ENCODE results near the gene CEP85L.

CEP85L gene

GRCh38 chr6:118536478-118536877, 114.9 kb downstream of the CEP85L start:
- H3K4me3 ChIP-seq (ENCODE audit: low read depth, low read length): no peak overlapping the region
- no peak overlapping the region for H3K9ac ChIP-seq (ENCODE audit: low read length)
- H3K9me3 ChIP-seq (ENCODE audit: control insufficient read depth, insufficient read depth, low read depth, low read length): no peaks in the 10 kb centered on the region
- no peaks in the 10 kb centered on the region for H3K27me3 ChIP-seq (ENCODE audit: control insufficient read depth, insufficient read depth, low read length)
- no peaks in the 10 kb centered on the region for H3K36me3 ChIP-seq (ENCODE audit: control insufficient read depth, insufficient read depth, low read length)
- no peak overlapping the region for H3K27ac ChIP-seq (ENCODE audit: low read depth, low read length)
- H3K4me1 ChIP-seq (ENCODE audit: control insufficient read depth, insufficient read depth, low read length): no peaks in the 10 kb centered on the region

DNA sequence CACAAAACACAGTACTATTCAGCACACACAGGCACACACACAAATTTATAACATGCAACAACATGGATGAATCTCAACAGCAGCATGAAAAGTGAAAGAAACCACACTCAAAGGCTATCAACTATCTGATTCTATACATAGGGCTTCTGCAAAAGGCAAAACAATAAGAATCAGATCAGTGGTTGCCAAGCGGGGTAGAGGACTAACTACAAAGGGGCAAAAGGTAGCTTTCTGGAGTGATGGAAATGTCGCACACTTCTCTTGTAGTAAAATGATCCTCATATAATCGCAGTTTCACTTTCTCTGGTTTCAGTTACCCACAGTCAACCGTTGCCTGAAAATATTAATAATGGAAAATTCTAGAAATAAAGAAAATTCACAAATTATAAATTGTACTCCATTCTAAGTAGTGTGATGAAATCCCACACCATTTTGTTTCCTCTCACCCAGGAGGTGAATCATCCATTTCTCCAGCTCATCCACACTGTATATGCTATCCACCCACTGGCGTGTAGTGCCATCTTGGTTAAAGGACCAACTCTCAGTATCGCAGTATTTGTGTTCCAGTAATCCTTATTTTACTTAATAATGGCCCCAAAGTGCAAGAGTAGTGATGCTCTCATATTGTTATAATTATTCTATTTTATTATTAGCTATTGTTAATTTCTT, 116.1 kb downstream of the CEP85L start:
- Histone ChIP-seq H3K4me3 (ENCODE audit: low read depth, low read length) (no peak overlapping the region), H3K4me1 (ENCODE audit: control insufficient read depth, insufficient read depth, low read length) (no peaks in the 10 kb centered on the region), H3K27me3 (ENCODE audit: control insufficient read depth, insufficient read depth, low read length) (no peaks in the 10 kb centered on the region), H3K9me3 (ENCODE audit: control insufficient read depth, insufficient read depth, low read depth, low read length) (no peaks in the 10 kb centered on the region), H3K9ac (ENCODE audit: low read length) (no peak overlapping the region), H3K36me3 (ENCODE audit: control insufficient read depth, insufficient read depth, low read length) (no peaks in the 10 kb centered on the region), H3K27ac (ENCODE audit: low read depth, low read length) (no peak overlapping the region)

GRCh38 chr6:118530942-118531341, 120.4 kb downstream of the CEP85L start:
- H3K9ac ChIP-seq (ENCODE audit: low read length): no peak overlapping the region
- no peaks in the 10 kb centered on the region for H3K27me3 ChIP-seq (ENCODE audit: control insufficient read depth, insufficient read depth, low read length)
- no peak overlapping the region for H3K4me3 ChIP-seq (ENCODE audit: low read depth, low read length)
- H3K9me3 ChIP-seq (ENCODE audit: control insufficient read depth, insufficient read depth, low read depth, low read length): no peaks in the 10 kb centered on the region
- no peaks in the 10 kb centered on the region for H3K36me3 ChIP-seq (ENCODE audit: control insufficient read depth, insufficient read depth, low read length)
- no peaks in the 10 kb centered on the region for H3K4me1 ChIP-seq (ENCODE audit: control insufficient read depth, insufficient read depth, low read length)
- no peak overlapping the region for H3K27ac ChIP-seq (ENCODE audit: low read depth, low read length)

- no peak overlapping the region for H3K9ac ChIP-seq (ENCODE audit: low read length)
- H3K27ac ChIP-seq (ENCODE audit: low read depth, low read length): no peak overlapping the region
- H3K36me3 ChIP-seq (ENCODE audit: control insufficient read depth, insufficient read depth, low read length): no peaks in the 10 kb centered on the region
- no peaks in the 10 kb centered on the region for H3K9me3 ChIP-seq (ENCODE audit: control insufficient read depth, insufficient read depth, low read depth, low read length)
- no peak overlapping the region for H3K4me3 ChIP-seq (ENCODE audit: low read depth, low read length)
- H3K4me1 ChIP-seq (ENCODE audit: control insufficient read depth, insufficient read depth, low read length): no peaks in the 10 kb centered on the region; the same call in 1 of the 2 replicates
- no peaks in the 10 kb centered on the region for H3K27me3 ChIP-seq (ENCODE audit: control insufficient read depth, insufficient read depth, low read length)
These were observed 121.6 kb downstream of the CEP85L start for GRCh38 chr6:118529756-118530155.

DNA sequence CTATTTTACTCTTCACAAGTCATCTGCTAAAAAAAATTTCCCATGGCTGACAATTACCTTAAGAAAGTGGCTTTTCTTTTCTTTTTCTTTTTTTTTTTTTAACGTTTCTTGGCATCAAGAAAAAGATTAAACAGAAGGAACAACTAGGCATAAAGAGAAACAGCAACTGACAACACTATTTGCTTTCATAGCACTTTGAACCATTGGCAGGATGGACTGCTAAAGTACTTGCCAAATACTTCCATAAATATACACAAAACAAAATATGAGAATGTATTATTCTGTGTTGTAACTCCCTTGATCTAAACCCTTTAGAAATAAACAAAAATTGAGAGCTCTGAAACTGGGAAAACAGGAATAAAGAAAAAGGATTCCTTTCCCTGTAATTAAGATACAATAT, 123.3 kb downstream of the CEP85L start:
- H3K4me1 ChIP-seq (ENCODE audit: control insufficient read depth, insufficient read depth, low read length): no peaks in the 10 kb centered on the region; the same call in 1 of the 2 replicates
- no peak overlapping the region for H3K9ac ChIP-seq (ENCODE audit: low read length)
- H3K4me3 ChIP-seq (ENCODE audit: low read depth, low read length): no peak overlapping the region
- no peak overlapping the region for H3K27ac ChIP-seq (ENCODE audit: low read depth, low read length)
- no peaks in the 10 kb centered on the region for H3K36me3 ChIP-seq (ENCODE audit: control insufficient read depth, insufficient read depth, low read length)
- H3K27me3 ChIP-seq (ENCODE audit: control insufficient read depth, insufficient read depth, low read length): no peaks in the 10 kb centered on the region
- H3K9me3 ChIP-seq (ENCODE audit: control insufficient read depth, insufficient read depth, low read depth, low read length): no peaks in the 10 kb centered on the region

DNA sequence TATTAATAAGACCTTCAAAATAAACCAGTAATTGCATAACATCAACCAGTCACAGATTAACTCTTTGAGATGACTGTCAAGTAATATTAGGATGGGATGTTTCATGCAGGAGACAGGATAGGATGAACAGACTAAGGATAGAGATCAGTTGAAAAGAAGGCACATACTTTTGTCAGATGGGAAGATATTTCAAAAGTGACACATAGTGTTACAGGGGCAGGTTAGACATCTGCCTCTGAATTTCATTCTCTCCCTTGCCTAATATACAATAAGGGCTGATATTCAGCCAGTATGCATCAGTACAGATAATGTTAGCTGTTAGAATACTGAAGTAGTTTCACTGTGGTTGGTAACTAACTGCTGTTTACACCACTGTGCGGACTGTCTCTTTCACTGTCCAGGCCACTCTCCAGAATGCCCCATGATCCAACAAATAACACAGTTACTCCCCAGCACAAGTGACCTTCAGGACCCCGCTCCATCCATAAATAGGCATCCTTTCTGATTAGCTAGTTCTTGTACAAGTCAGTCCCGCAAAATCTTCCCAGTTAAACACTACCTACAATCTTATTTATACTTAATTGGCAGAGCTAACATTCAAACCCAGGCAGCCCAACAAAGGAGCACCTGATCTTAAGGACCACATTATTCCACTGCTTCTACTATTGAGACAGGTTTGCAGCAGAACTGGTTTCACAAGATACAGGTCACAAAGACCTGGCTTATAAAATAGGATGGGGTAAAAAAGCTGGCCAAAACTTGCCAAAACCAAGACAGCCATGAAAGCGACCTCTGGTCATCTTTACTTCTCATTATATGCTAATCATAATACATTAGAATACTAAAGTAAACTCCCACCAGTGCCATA, 125.2 kb downstream of the CEP85L start:
- Histone ChIP-seq H3K9me3 (ENCODE audit: control insufficient read depth, insufficient read depth, low read depth, low read length) (no peaks in the 10 kb centered on the region), H3K27ac (ENCODE audit: low read depth, low read length) (no peak overlapping the region), H3K36me3 (ENCODE audit: control insufficient read depth, insufficient read depth, low read length) (no peaks in the 10 kb centered on the region), H3K27me3 (ENCODE audit: control insufficient read depth, insufficient read depth, low read length) (no peaks in the 10 kb centered on the region), H3K9ac (ENCODE audit: low read length) (no peak overlapping the region), H3K4me3 (ENCODE audit: low read depth, low read length) (no peak overlapping the region), H3K4me1 (ENCODE audit: control insufficient read depth, insufficient read depth, low read length) (no peaks in the 10 kb centered on the region; the same call in 1 of the 2 replicates)

DNA sequence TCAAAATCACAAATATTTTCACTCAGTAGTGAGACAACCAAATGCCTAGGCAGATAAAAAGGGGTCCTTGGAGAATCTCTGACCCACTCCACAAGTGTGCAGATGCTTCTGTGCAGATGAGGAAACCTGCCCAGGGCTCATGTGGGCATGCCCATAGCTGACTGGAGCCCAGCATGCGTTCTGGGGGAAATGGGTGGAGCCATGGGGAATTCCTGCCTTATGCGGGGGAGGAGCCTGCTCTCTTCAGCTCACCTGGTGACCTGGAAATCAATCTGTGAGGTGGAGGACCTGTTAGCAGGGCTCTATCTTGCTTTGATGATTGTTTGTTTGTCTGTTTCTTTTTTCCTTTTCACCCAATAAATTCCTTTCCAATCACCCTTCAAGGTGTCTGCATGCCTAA, 126.7 kb downstream of the CEP85L start:
- no peaks in the 10 kb centered on the region; the same call in 1 of the 2 replicates for H3K4me1 ChIP-seq (ENCODE audit: control insufficient read depth, insufficient read depth, low read length)

DNA sequence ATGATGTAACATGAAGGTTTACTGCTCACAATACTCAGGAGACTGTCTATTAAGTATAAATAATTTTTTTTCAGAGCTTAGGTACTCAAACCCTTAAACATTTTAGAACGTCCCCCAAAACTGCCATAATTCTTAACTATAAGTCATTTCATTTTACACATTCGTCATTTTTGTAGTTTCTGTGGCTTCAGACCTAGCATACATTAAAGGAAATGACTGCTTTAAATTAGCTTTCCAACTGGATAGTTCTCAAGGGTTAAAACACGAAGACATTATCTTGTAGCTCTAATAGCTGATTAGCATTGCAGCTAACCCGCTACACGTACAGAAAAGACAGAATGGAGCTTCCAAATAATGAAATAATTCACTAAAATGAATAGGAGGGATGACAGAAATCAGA, 128.2 kb downstream of the CEP85L start:
- Histone ChIP-seq H3K36me3 (ENCODE audit: control insufficient read depth, insufficient read depth, low read length) (no peaks in the 10 kb centered on the region), H3K4me1 (ENCODE audit: control insufficient read depth, insufficient read depth, low read length) (no peaks in the 10 kb centered on the region; the same call in 1 of the 2 replicates)

More for the DNA sequence above, 126.7 kb downstream of the CEP85L start:
- Histone ChIP-seq H3K27me3 (ENCODE audit: control insufficient read depth, insufficient read depth, low read length) (no peaks in the 10 kb centered on the region), H3K4me3 (ENCODE audit: low read depth, low read length) (no peak overlapping the region), H3K36me3 (ENCODE audit: control insufficient read depth, insufficient read depth, low read length) (no peaks in the 10 kb centered on the region), H3K9me3 (ENCODE audit: control insufficient read depth, insufficient read depth, low read depth, low read length) (no peaks in the 10 kb centered on the region), H3K9ac (ENCODE audit: low read length) (no peak overlapping the region), H3K27ac (ENCODE audit: low read depth, low read length) (no peak overlapping the region)

DNA sequence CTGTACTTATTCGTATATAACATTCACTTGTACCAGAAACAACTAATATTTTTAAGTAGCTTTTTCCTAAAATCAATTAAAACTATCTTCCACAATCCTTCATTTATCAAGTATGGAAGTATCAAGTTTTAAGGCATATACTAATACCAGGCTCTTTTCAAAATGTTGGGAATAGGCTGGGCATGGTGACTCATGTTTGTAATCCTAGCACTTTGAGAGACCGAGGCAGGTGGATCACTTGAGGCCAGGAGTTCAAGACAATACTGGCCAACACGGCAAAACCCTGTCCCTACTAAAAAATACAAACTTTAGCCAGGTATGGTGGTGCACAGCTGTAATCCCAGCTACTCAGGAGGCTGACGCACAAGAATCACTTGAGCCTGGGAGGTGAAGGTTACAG, 129.0 kb downstream of the CEP85L start:
- no peak overlapping the region for H3K4me3 ChIP-seq (ENCODE audit: low read depth, low read length)

More for the DNA sequence above, 128.2 kb downstream of the CEP85L start:
- Histone ChIP-seq H3K27me3 (ENCODE audit: control insufficient read depth, insufficient read depth, low read length) (no peaks in the 10 kb centered on the region), H3K4me3 (ENCODE audit: low read depth, low read length) (no peak overlapping the region), H3K27ac (ENCODE audit: low read depth, low read length) (no peak overlapping the region), H3K9me3 (ENCODE audit: control insufficient read depth, insufficient read depth, low read depth, low read length) (no peaks in the 10 kb centered on the region), H3K9ac (ENCODE audit: low read length) (no peak overlapping the region)

GRCh38 chr6:118514689-118515088, 136.7 kb downstream of the CEP85L start:
- H3K27me3 ChIP-seq (ENCODE audit: control insufficient read depth, insufficient read depth, low read length): no peaks in the 10 kb centered on the region
- no peak overlapping the region for H3K4me3 ChIP-seq (ENCODE audit: low read depth, low read length)
- H3K9ac ChIP-seq (ENCODE audit: low read length): no peak overlapping the region
- no peaks in the 10 kb centered on the region for H3K4me1 ChIP-seq (ENCODE audit: control insufficient read depth, insufficient read depth, low read length)
- no peak overlapping the region for H3K27ac ChIP-seq (ENCODE audit: low read depth, low read length)
- H3K9me3 ChIP-seq (ENCODE audit: control insufficient read depth, insufficient read depth, low read depth, low read length): no peaks in the 10 kb centered on the region
- H3K36me3 ChIP-seq (ENCODE audit: control insufficient read depth, insufficient read depth, low read length): no peaks in the 10 kb centered on the region

More for the DNA sequence above, 129.0 kb downstream of the CEP85L start:
- H3K9ac ChIP-seq (ENCODE audit: low read length): no peak overlapping the region
- no peaks in the 10 kb centered on the region; the same call in 1 of the 2 replicates for H3K4me1 ChIP-seq (ENCODE audit: control insufficient read depth, insufficient read depth, low read length)
- H3K9me3 ChIP-seq (ENCODE audit: control insufficient read depth, insufficient read depth, low read depth, low read length): no peaks in the 10 kb centered on the region
- no peaks in the 10 kb centered on the region for H3K27me3 ChIP-seq (ENCODE audit: control insufficient read depth, insufficient read depth, low read length)
- H3K27ac ChIP-seq (ENCODE audit: low read depth, low read length): no peak overlapping the region
- no peaks in the 10 kb centered on the region for H3K36me3 ChIP-seq (ENCODE audit: control insufficient read depth, insufficient read depth, low read length)
